ENCODE data around the gene PRRT1B. TPM values are rescaled to one million over a fixed set of nuclear protein-coding genes. Genes with fewer than 3 reads are reported as not detected.

PRRT1B gene
- total RNA-seq, 4 donors from 2014 or later: not detected

- H3K4me1 ChIP-seq: no peaks in the 10 kb centered on the region
- H3K4me3 ChIP-seq: no peak overlapping the region
- TF ChIP-seq POLR2AphosphoS5 (IDR thresholded peaks at IDR 0.05) (no peak), POLR2A (IDR thresholded peaks at IDR 0.05) (no peak), EP300 (IDR thresholded peaks at IDR 0.05) (no peak)
- TF ChIP-seq, protein P1, sequence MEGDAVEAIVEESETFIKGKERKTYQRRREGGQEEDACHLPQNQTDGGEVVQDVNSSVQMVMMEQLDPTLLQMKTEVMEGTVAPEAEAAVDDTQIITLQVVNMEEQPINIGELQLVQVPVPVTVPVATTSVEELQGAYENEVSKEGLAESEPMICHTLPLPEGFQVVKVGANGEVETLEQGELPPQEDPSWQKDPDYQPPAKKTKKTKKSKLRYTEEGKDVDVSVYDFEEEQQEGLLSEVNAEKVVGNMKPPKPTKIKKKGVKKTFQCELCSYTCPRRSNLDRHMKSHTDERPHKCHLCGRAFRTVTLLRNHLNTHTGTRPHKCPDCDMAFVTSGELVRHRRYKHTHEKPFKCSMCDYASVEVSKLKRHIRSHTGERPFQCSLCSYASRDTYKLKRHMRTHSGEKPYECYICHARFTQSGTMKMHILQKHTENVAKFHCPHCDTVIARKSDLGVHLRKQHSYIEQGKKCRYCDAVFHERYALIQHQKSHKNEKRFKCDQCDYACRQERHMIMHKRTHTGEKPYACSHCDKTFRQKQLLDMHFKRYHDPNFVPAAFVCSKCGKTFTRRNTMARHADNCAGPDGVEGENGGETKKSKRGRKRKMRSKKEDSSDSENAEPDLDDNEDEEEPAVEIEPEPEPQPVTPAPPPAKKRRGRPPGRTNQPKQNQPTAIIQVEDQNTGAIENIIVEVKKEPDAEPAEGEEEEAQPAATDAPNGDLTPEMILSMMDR (IDR thresholded peaks at IDR 0.05): no peak
- H3K9me3 ChIP-seq: no peaks in the 10 kb centered on the region
- WGBS: 96% methylated on average over 6 of the region's 20 CpGs
- no peak overlapping the region for H3K27ac ChIP-seq
- H3K27me3 ChIP-seq: no peaks in the 10 kb centered on the region
- peaks cover 88% of the 10 kb centered on the region for H3K36me3 ChIP-seq
- DNase-seq (ENCODE audit: low spot score in 2 of 2): no peak
Measured at GRCh38 chr9:131518553-131518952, 26.8 kb upstream of the PRRT1B start.

GRCh38 chr9:131520503-131520902 is 24.8 kb upstream of the PRRT1B start:
- WGBS: 75% methylated on average over 15 of the region's 16 CpGs
- H3K36me3 ChIP-seq: peaks cover 89% of the 10 kb centered on the region
- DNase-seq (ENCODE audit: low spot score in 2 of 2): no peak

GRCh38 chr9:131521203-131521602 is 24.1 kb upstream of the PRRT1B start:
- H3K9me3 ChIP-seq: no peaks in the 10 kb centered on the region
- no peak for DNase-seq (ENCODE audit: low spot score in 2 of 2)
- H3K27ac ChIP-seq: no peak overlapping the region
- no peaks in the 10 kb centered on the region for H3K4me1 ChIP-seq
- H3K4me3 ChIP-seq: no peak overlapping the region
- WGBS: 94% methylated on average over 10 of the region's 10 CpGs
- no peaks in the 10 kb centered on the region for H3K27me3 ChIP-seq
- H3K36me3 ChIP-seq: peaks cover 91% of the 10 kb centered on the region
- TF ChIP-seq POLR2AphosphoS5 (IDR thresholded peaks at IDR 0.05): no peak
- TF ChIP-seq, protein P1 (IDR thresholded peaks at IDR 0.05): no peak
- TF ChIP-seq EP300 (IDR thresholded peaks at IDR 0.05): no peak
- TF ChIP-seq POLR2A (IDR thresholded peaks at IDR 0.05): no peak

More at GRCh38 chr9:131520503-131520902, 24.8 kb upstream of the PRRT1B start:
- Histone ChIP-seq H3K4me1 (no peaks in the 10 kb centered on the region), H3K4me3 (no peak overlapping the region), H3K9me3 (no peaks in the 10 kb centered on the region), H3K27ac (no peak overlapping the region), H3K27me3 (no peaks in the 10 kb centered on the region)
- TF ChIP-seq EP300 (IDR thresholded peaks at IDR 0.05) (no peak), POLR2AphosphoS5 (IDR thresholded peaks at IDR 0.05) (no peak), POLR2A (IDR thresholded peaks at IDR 0.05) (no peak)
- TF ChIP-seq, protein P1 (IDR thresholded peaks at IDR 0.05): no peak

DNA sequence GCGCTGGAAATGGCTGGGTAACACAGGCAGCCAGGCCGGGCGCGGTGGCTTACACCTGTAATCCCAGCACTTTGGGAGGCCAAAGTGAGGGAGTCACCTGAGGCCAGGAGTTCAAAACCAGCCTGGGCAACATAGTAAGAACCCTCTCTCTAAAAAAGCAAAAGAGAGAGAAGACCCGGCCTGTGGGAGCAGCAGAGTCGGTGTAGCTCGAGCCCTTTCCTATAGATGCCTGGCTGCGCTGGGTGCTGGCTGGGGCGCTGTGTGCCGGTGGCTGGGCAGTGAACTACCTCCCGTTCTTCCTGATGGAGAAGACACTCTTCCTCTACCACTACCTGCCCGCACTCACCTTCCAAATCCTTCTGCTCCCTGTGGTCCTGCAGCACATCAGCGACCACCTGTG is 23.5 kb upstream of the PRRT1B start:
- H3K9me3 ChIP-seq: no peaks in the 10 kb centered on the region
- TF ChIP-seq POLR2AphosphoS5 (IDR thresholded peaks at IDR 0.05): no peak
- TF ChIP-seq EP300 (IDR thresholded peaks at IDR 0.05): no peak
- TF ChIP-seq POLR2A (IDR thresholded peaks at IDR 0.05): no peak
- TF ChIP-seq, protein P1 (IDR thresholded peaks at IDR 0.05): no peak
- H3K27me3 ChIP-seq: no peaks in the 10 kb centered on the region
- H3K4me1 ChIP-seq: no peaks in the 10 kb centered on the region
- 95% methylated on average over 13 of the region's 13 CpGs for WGBS
- no peak overlapping the region for H3K27ac ChIP-seq
- H3K36me3 ChIP-seq: peaks cover 91% of the 10 kb centered on the region
- no peak for DNase-seq (ENCODE audit: low spot score in 2 of 2)
- H3K4me3 ChIP-seq: no peak overlapping the region

DNA sequence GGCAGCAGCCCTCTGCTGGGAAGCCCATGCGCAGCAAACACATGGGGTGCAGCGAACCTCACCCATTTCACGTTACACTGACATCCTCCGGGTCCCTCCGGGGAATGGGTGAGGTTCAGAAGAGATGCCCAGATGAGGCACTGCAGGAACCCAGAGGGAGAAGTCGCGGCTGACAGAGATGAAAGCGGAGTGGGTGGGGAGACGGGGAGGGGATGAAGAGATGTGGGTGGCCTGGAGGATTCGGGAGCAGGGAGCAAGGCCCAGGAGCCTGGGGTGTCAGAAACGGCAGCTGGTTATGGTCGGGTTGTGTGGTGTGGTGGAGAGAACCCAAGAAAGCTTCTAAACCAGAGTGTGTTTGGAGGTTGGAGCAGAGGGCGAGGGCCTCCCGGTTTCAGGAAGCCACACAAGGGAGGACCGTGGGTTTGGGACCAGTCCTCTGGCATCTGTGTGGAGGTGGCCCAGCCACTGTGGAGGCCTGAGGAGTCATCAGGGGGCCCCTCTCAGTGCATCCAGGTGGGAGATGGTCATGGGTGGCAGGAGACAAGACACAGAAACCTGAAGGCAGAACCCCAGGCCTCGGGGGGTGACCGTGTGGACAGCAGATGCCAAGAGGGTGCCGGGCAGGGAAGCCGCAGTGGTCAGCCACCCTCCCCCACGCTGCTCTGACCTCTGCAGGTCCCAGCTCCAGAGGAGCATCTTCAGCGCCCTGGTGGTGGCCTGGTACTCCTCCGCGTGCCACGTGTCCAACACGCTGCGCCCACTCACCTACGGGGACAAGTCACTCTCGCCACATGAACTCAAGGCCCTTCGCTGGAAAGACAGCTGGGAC is 22.9 kb upstream of the PRRT1B start:
- no peaks in the 10 kb centered on the region for H3K27me3 ChIP-seq
- H3K4me1 ChIP-seq: no peaks in the 10 kb centered on the region
- no peaks in the 10 kb centered on the region for H3K9me3 ChIP-seq
- no peak for DNase-seq (ENCODE audit: low spot score in 2 of 2)
- peaks cover 96% of the 10 kb centered on the region for H3K36me3 ChIP-seq
- WGBS: 89% methylated on average over 29 of the region's 29 CpGs
- no peak overlapping the region for H3K27ac ChIP-seq
- no peak overlapping the region for H3K4me3 ChIP-seq
- TF ChIP-seq POLR2A (IDR thresholded peaks at IDR 0.05) (no peak), POLR2AphosphoS5 (IDR thresholded peaks at IDR 0.05) (no peak), EP300 (IDR thresholded peaks at IDR 0.05) (no peak)
- TF ChIP-seq, protein P1 (IDR thresholded peaks at IDR 0.05): no peak
